Tibial nerve (tissue), 4 donors: ENCODE data around the gene TBCC. TPM values are rescaled to one million over a fixed set of nuclear protein-coding genes. Genes with fewer than 3 reads are reported as not detected.

Experiments used
- DNase-seq, 2 donors: peaks; one replicate each; pipeline ENCODE4 v3.0.0-alpha.2; 2019; ENCODE audit warnings: low spot score in 2 of 2
- H3K27ac ChIP-seq, 4 donors: fragments of 200-600 bp; sonication (generic) in 3 of 4; one replicate each; pipeline ENCODE4 v1.5.1; 2017 to 2019; ENCODE audit warnings: mild to moderate bottlenecking in 1 of 4
- H3K27me3 ChIP-seq, 2 donors: fragments of 200-600 bp; sonication (generic) in 1 of 2; one replicate each; pipeline versions ENCODE4 v1.5.1 to v1.6.0; 2017 to 2019
- H3K36me3 ChIP-seq, 3 donors: fragments of 200-600 bp; sonication (generic); one replicate each; pipeline ENCODE4 v1.5.1; 2018 to 2019
- H3K4me1 ChIP-seq, 4 donors: fragments of 200-600 bp; sonication (generic) in 3 of 4; one replicate each; pipeline ENCODE4 v1.5.1; 2017 to 2019
- H3K4me3 ChIP-seq, 4 donors: fragments of 200-600 bp; sonication (generic) in 3 of 4; one replicate each; pipeline ENCODE4 v1.5.1; 2017 to 2019; ENCODE audit warnings: mild to moderate bottlenecking in 1 of 4, moderate library complexity in 1 of 4
- H3K9me3 ChIP-seq, 4 donors: fragments of 200-600 bp; sonication (generic) in 3 of 4; one replicate each; pipeline ENCODE4 v1.5.1; 2017 to 2019
- CTCF ChIP-seq, 5 experiments: fragments of 200-600 bp in 3 of 5; fragments of 450-650 bp in 2 of 5; sonication (generic) in 3 of 5; IDR thresholded peaks; one replicate each; pipeline ENCODE4 v1.5.1; 2016 to 2019; ENCODE audit warnings: antibody characterized with exemption in 5 of 5, mild to moderate bottlenecking in 3 of 5, moderate library complexity in 2 of 5
- EP300 ChIP-seq, 2 donors: sonication (generic); formaldehyde crosslinking; IDR thresholded peaks; one replicate each; pipeline ENCODE4 v1.6.1; 2017; ENCODE audit warnings: antibody characterized with exemption in 2 of 2, mild to moderate bottlenecking in 1 of 2
- POLR2A ChIP-seq, 2 donors: fragments of 450-650 bp; IDR thresholded peaks; one replicate each; pipeline ENCODE4 v1.6.1; 2017; ENCODE audit warnings: antibody characterized with exemption in 2 of 2, mild to moderate bottlenecking in 2 of 2, moderate library complexity in 2 of 2
- WGBS, 2 donors: methylation state at CpG; one replicate each; pipeline ENCODE4 v1.1.5; 2018; 5-methylcytosine and 5-hydroxymethylcytosine counted together
- total RNA-seq, 4 donors: library from RNA; depleted of rRNA; stranded (reverse); fragments of >200 nt; gene quantifications; one replicate each; pipeline ENCODE4 v1.1.0, GENCODE V29; 2016

TBCC gene
- total RNA-seq, 4 donors from 2014 or later = 20.7 to 29.4 (median 25.4) TPM

- TF ChIP-seq CTCF (IDR thresholded peaks at IDR 0.05) = peak; percentile 88 to 95 (median 90)
- TF ChIP-seq POLR2A (IDR thresholded peaks at IDR 0.05) = no peak
- TF ChIP-seq EP300 (IDR thresholded peaks at IDR 0.05) = peak; percentile 28 to 76
- Histone ChIP-seq H3K9me3 (no peaks in the 10 kb centered on the region), H3K27me3 (no peaks in the 10 kb centered on the region), H3K4me1 (peaks cover 0 to 15% (median 8%) of the 10 kb centered on the region in 4 donors), H3K36me3 (peaks cover 0 to 11% (median 0%) of the 10 kb centered on the region in 3 donors), H3K4me3 (peak overlapping the region; percentile 28 to 64 (median 58)), H3K27ac (peak overlapping the region; percentile 30 to 87 (median 82))
- peak; percentile 52 to 79 for DNase-seq
- WGBS, 2 donors = 3 to 5% methylated on average over 14 of the region's 14 CpGs
Observed at GRCh38 chr6:42726485-42727086, 19.3 kb downstream of the TBCC start.

- Histone ChIP-seq H3K4me3 (peak overlapping the region in 2 of 4 donors; percentile 64), H3K4me1 (peaks cover 0 to 15% (median 8%) of the 10 kb centered on the region in 4 donors), H3K36me3 (peaks cover 0 to 14% (median 0%) of the 10 kb centered on the region in 3 donors), H3K9me3 (no peaks in the 10 kb centered on the region), H3K27ac (peak overlapping the region; percentile 30 to 87 (median 82)), H3K27me3 (no peaks in the 10 kb centered on the region)
- DNase-seq = no peak
- TF ChIP-seq EP300 (IDR thresholded peaks at IDR 0.05) = no peak
- no peak for TF ChIP-seq POLR2A (IDR thresholded peaks at IDR 0.05)
- no peak for TF ChIP-seq CTCF (IDR thresholded peaks at IDR 0.05)
Observed at GRCh38 chr6:42726026-42726425, 19.9 kb downstream of the TBCC start.

DNA sequence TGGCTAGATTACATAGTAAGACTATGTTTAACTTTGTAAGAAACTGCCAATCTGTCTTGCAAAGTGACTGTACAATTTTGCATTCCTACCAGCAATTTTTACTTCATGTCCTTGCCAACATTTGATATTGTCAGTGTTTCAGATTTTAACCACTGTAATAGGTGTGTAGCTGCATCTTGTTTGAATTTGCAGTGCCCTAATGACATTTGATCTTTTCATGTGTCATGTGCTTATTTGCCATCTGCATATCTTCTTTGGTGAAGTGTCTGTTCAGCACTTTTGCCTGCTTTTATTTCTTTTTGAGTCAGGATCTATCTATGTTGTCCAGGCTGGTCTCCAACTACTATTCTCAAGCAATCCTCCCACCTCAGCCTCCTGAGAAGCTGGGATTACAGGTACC, 21.1 kb downstream of the TBCC start:
- Histone ChIP-seq H3K9me3 (no peaks in the 10 kb centered on the region), H3K27me3 (no peaks in the 10 kb centered on the region), H3K4me3 (no peak overlapping the region), H3K36me3 (peaks cover 0 to 14% (median 0%) of the 10 kb centered on the region in 3 donors), H3K4me1 (peaks cover 0 to 15% (median 8%) of the 10 kb centered on the region in 4 donors), H3K27ac (no peak overlapping the region)
- DNase-seq = no peak
- TF ChIP-seq EP300 (IDR thresholded peaks at IDR 0.05) (no peak), POLR2A (IDR thresholded peaks at IDR 0.05) (no peak), CTCF (IDR thresholded peaks at IDR 0.05) (no peak)

DNA sequence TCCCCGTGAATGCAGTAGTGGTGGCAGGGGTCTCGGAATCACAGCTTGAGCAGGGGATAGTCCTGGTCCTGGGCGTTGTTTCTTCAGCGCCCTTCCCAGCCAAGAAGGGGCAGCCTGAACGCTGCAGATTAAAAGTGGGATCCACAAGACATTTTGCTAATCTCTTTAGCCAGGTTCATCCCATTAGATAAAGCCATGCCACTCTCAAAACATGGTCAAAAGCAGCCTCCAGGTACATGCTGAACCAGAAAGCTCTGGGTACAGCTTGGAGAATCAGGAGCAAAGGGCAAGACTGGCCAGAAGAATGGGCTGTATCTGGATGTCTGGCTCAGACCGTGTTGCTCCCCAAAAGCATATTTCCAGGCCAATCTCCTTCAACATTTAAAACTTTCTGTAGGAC, 23.4 kb downstream of the TBCC start, which contains the start of gene PRPH2:
TSS of gene PRPH2 (minus strand) at position 101 of the 400 bp plus-strand sequence. CDS start 263 bp downstream, outside the sequence.
- Histone ChIP-seq H3K4me3 (no peak within 1 kb of the TSS), H3K4me1 (peaks cover 0 to 13% (median 8%) of the 10 kb centered on the region in 4 donors), H3K27me3 (no peaks in the 10 kb centered on the region), H3K27ac (no peak within 1 kb of the TSS), H3K9me3 (no peaks in the 10 kb centered on the region), H3K36me3 (peaks cover 0 to 14% (median 0%) of the 10 kb centered on the region in 3 donors)
- DNase-seq = no peak
- TF ChIP-seq EP300 (IDR thresholded peaks at IDR 0.05) (no peak), POLR2A (IDR thresholded peaks at IDR 0.05) (no peak), CTCF (IDR thresholded peaks at IDR 0.05) (no peak)
- WGBS, 2 donors = 88 to 90% methylated on average over 6 of the region's 6 CpGs

DNA sequence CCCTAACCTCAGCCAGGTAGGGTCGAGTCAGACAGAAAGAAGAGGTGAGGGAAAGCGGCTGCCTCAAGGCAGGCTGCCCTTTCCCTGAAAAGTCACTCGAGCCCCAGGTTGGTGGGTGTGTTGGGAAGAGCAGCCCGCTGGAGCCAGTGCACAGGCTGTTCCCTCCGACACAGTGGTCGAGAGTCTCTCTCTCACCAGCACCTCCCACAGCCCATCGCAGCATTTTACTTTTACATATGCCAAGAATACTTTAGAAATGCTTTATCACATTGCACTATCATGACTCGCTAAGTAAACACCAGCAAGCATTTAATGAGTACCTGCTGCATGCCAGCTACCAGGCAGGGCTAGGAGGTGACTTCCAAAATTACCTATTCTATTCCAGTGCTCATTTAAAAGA, 25.2 kb downstream of the TBCC start:
- TF ChIP-seq CTCF (IDR thresholded peaks at IDR 0.05) (no peak), EP300 (IDR thresholded peaks at IDR 0.05) (no peak), POLR2A (IDR thresholded peaks at IDR 0.05) (no peak)
- H3K27ac ChIP-seq = no peak overlapping the region
- H3K36me3 ChIP-seq = peaks cover 0 to 14% (median 0%) of the 10 kb centered on the region in 3 donors
- DNase-seq = no peak
- H3K4me1 ChIP-seq = no peaks in the 10 kb centered on the region
- H3K4me3 ChIP-seq = no peak overlapping the region
- no peaks in the 10 kb centered on the region for H3K9me3 ChIP-seq
- H3K27me3 ChIP-seq = no peaks in the 10 kb centered on the region
- 52 to 71% methylated on average over 8 of the region's 8 CpGs for WGBS, 2 donors
